Activated T-helper 1 cell treated with anti-CD3 and anti-CD28 coated beads, Interleukin-2, amount 50 U/mL, for 16 hours (primary cell): ENCODE measurements around the gene TLCD5.

Experiments used
- DNase-seq, 2 donors: peaks; one replicate each; pipeline ENCODE4 v3.0.0-alpha.2; 2020; ENCODE audit warnings: low read depth in 1 of 2, low spot score in 1 of 2

The TLCD5 gene

DNA sequence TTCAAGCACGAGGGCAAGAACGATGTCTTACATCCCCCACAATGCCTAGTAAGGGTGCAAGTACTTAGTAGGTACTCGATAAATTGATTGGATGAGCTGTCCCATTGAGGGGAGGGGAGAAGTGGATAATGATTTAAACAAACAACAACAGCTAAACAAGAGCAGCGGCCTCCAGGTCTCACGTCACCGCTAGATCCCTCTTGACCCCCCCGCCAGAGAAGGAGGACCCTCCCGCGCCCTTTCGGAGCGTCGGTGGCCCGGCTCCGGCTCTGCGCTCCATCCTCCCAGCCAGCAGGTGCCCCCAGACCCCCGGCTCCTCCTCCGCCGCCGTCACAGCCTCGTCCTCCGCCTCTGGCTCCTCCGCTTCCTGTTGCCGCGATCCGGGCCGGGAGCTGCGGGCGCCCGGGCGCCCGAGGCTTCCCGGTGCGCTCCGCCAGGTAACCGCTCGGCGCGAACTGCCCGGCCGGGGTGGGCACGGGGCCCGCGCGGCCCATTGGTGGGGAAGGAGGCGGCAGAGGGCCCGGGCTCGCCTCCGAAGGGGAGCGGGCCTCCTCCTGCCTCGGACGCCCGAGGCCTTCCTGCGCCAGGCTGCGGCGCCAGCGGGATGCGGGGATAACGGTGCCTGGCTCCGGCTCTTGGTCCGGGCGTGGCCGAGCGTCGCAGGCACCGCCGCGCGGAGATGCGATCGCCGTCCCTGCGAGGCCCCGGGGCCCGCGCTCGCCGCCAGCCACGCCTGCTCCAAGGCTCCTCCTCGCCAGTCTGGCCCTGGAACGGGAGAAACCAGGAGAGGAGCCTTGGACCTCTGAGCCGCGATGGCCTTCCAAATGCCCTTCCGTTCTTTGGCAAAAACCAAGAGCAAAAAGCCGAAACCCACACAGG is at the start of gene TLCD5:
TSS of gene TLCD5 (plus strand) at position 368 of the 879 bp plus-strand sequence. CDS start 2,143 bp downstream, outside the sequence.
- peak in 1 of 2 donors; percentile 15 for DNase-seq

DNA sequence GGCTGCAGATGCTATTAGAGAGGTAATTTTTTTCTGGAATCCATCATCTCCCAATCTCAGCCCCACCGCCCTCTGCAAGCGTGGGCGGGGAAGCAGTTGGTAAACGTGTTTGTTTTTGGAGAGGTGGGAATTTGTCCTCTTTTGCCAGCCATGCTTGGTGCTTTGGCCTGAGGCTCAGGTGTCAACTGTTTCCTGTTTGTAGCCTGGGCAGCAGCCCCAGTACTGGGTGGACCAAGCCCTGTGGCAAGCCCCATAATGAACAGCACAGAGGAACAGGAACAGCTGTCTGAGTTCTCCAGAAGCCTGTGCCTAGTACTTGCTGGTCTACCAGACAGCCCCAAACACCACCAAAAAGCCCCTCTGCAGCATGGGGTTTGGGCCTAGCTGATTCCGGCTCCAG is 45.6 kb upstream of the TLCD5 start:
- no peak for DNase-seq

DNA sequence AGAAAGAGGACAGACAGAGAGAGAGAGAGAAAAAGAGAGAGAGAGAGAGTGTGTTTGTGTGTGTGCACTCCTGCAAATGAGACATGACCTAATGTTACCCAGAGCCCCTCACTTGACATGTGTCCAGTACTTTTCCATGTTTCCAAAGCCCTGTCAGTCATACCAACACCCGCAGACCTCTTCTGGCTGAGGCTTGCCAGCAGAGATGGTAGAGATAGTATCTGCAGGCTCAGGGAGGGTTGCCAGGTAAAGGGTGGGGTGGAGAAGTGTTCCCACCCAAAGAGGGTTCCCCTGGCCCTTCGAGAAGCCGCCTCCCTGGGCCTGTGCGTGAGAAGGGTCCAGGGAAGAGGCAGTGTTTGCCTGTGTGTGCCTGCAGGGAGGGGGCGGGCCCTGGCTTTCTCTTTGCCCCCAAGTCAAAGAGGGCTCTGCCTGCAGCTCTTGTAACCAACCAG is 44.5 kb upstream of the TLCD5 start:
- DNase-seq: no peak

GRCh38 chr11:120281143-120281795 is 43.8 kb upstream of the TLCD5 start:
- DNase-seq: no peak

- DNase-seq: no peak
These were observed 42.0 kb upstream of the TLCD5 start for GRCh38 chr11:120283124-120283523.

DNA sequence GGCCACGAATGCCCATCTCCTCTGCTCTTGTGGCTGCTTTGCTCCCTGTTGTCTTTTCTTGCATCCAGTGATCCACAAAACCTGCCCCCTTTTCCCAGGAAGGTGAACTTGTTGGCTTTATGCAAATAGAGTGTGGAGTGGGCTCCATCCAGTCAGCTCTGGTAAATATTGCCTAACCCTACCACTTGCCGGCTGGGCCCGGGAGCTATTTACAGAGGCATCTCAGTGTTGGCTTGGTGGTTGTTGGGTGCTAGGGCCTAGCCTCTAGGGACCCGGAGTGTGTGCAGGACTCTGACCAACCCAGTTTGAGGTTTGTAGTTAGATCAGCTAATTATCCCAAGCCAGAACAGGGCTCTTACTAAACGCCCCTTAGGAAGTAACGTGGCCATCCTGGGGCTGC is 40.8 kb upstream of the TLCD5 start:
- DNase-seq: no peak

- DNase-seq: no peak
These were observed 39.8 kb upstream of the TLCD5 start for GRCh38 chr11:120285256-120285655.

DNA sequence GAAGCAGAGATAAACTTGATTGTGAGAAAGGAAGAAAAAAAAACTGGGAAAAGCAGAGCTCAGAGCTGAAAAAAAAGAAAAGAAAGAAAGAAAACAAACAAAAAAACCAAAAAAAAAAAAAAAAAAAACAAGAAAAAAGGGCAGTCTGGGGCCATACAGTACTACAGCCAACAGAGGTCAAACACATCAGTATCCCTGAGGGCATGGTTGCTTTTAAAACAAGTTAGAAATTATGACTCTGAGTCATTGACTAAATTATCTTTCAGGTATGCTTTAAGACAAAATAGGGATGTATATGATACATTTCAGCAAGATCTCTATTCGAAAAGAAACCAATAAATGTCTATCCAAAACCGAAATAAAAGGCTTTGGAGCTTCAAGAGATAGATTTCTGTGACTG is 37.1 kb upstream of the TLCD5 start:
- DNase-seq: no peak

DNA sequence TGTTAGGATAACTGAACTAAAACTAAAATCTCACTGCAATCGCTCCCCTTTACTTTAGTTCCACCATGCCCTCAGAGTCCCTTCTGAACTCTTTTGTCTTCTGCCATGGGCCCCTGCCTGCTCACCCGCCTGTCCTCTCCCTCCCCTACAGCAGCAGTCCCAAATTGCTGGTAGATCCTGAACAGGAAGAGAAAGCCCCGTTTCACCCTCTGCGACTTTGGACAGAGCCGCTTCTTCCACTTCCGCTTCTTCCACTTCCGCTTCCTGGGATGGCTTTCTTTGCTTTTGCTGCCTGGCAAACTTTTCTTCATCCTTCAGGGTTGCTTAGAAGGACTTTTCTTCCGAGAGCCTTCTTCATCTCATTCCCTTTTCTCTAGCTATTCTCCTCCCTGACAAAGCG is 35.7 kb upstream of the TLCD5 start:
- DNase-seq: no peak

GRCh38 chr11:120290956-120291355 is 34.1 kb upstream of the TLCD5 start:
- no peak for DNase-seq

- DNase-seq: no peak
These were observed 31.9 kb upstream of the TLCD5 start for GRCh38 chr11:120293038-120293800.

GRCh38 chr11:120294096-120294495 is 31.0 kb upstream of the TLCD5 start:
- no peak for DNase-seq

GRCh38 chr11:120295099-120295498 is 30.0 kb upstream of the TLCD5 start:
- no peak for DNase-seq

DNA sequence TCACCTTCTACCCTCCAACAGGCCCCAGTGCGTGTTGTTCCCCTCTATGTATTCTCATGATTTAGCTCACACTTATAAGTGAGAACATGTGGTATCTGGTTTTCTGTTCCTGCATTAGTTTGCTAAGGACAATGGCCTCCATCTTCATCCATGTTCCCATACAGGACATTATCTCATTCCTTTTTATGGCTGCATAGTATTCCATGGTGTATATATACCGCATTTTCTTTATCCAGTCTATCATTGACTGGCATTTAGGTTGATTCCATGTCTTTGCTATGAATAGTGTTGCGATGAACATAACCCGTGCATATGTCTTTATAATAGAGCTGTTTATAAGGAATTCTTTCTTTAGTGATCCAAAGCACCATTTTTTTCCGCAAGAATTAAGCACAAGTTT is 28.5 kb upstream of the TLCD5 start:
- no peak for DNase-seq

DNA sequence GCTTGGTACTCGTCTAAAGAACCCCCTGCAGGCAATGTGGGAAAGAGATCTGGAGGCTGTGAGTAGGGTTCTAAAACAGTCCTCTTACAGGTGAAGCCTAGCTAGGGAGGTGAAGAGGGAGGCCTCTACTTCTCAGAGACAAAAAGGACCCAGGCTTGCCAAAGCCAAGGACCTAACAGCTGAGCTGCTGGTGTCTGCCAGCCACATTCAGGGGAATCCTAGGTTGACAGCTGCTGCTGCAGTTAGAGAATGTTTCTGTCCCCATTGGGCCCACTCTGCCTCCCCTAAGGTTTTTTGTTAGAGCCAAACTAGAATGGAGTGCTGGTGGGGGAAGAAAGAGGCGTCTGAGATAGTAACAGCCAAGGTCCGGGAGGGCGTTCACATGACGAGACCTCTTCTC is 26.6 kb upstream of the TLCD5 start:
- no peak for DNase-seq

GRCh38 chr11:120302001-120302805 is 22.9 kb upstream of the TLCD5 start:
- no peak for DNase-seq

- peak; percentile 21 to 37 for DNase-seq
These were observed 22.0 kb upstream of the TLCD5 start for GRCh38 chr11:120303004-120303637.

- no peak for DNase-seq
These were observed 20.6 kb upstream of the TLCD5 start for GRCh38 chr11:120304526-120304925.

GRCh38 chr11:120305286-120305685 is 19.8 kb upstream of the TLCD5 start:
- DNase-seq: no peak

GRCh38 chr11:120306519-120307242 is 18.4 kb upstream of the TLCD5 start:
- DNase-seq: no peak
